ENCODE measurements around the gene LYPD1. TPM values are rescaled to one million over a fixed set of nuclear protein-coding genes. Genes with fewer than 3 reads are reported as not detected.

Gene LYPD1
- total and polyA plus RNA-seq, 9 of the 15 experiments (the other 6 are each of a cell fraction or from before 2014, with no cell fraction given) = not detected

DNA sequence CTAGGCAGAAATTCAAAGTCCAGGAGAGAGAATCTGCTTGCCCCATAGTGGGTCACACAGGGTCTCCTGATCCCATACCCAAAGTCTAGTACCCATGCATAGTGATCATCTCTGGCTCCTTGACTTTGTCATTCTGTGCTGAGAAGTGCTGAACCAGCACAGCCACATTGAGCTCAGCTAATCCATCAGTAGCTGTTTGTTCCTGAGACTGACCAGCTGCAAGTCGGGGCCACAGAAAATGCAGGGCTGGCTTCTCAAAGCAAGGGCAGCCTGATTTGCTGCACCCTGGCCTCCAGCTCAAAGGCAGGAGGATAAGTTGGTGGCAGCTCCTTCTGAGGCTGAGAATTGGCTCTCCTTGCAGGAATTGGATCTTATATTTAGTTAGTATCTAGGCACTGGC is 72.2 kb downstream of the LYPD1 start:
- Histone ChIP-seq H3K4me2 (ENCODE audit: insufficient read depth, low read length) (no peak overlapping the region), H3K79me2 (ENCODE audit: control insufficient read depth, insufficient read depth, low read length) (no peaks in the 10 kb centered on the region), H3K9me3 (replicated peaks; ENCODE audit: control insufficient read depth, insufficient read depth, low read depth, low read length) (no peaks in the 10 kb centered on the region), H3K36me3 (ENCODE audit: control insufficient read depth, insufficient read depth, low read length) (no peaks in the 10 kb centered on the region), H3K27me3 (ENCODE audit: control insufficient read depth in 2 of 2, insufficient read depth in 2 of 2, low read length in 2 of 2) (no peaks in the 10 kb centered on the region), H4K20me1 (replicated peaks; ENCODE audit: control insufficient read depth, insufficient read depth, low read length) (no peaks in the 10 kb centered on the region), H2AFZ (ENCODE audit: low read depth, low read length) (no peak overlapping the region), H3K9ac (ENCODE audit: insufficient read depth in 1 of 2, low read depth in 2 of 2, low read length in 2 of 2) (no peak overlapping the region), H3K4me3 (no peak overlapping the region), H3K9me1 (ENCODE audit: control insufficient read depth, insufficient read depth, low read length) (no peaks in the 10 kb centered on the region), H3K4me1 (replicated peaks in 1 of 2; ENCODE audit: control insufficient read depth in 2 of 2, insufficient read depth in 2 of 2, low read length in 2 of 2) (no peaks in the 10 kb centered on the region), H3K27ac (ENCODE audit: extremely low read depth, low read depth, low read length) (no peak overlapping the region)
- FAIRE-seq = no peak
- no TSS peak for BruUV-seq (replicated peaks)
- in situ Hi-C loops (cut with MboI) (no loop called here), intact Hi-C loops (cut with micrococcal nuclease) (no loop called here)
- POLR2A ChIA-PET = interaction anchor here (0.6 to 0.7 kb wide), 3 partner anchors 9 to 63 kb away, joined by 3 to 4 read pairs (median 3); no protein-coding TSS in a partner anchor
- CTCF ChIA-PET (ENCODE audit: low intra/inter-chr PET ratio) = no interaction called here
- WGBS (ENCODE audit: insufficient coverage, low coverage, missing lambda C conversion rate) = 0% methylated on average over 1 of the region's 1 CpG
- ATAC-seq = no peak
- no peak for DNase-seq (ENCODE audit: extremely low read depth in 1 of 4, low spot score in 3 of 4)
- no peak for TF ChIP-seq YY1 (IDR thresholded peaks at IDR 0.05; ENCODE audit: borderline replicate concordance in 1 of 3, control insufficient read depth in 1 of 3, extremely low read depth in 1 of 3, insufficient read depth in 3 of 3, insufficient read length in 1 of 3, insufficient replicate concordance in 2 of 3, low read depth in 1 of 3, low read length in 2 of 3)

- no peak overlapping the region for H3K4me3 ChIP-seq
- no peaks in the 10 kb centered on the region for H3K36me3 ChIP-seq (ENCODE audit: control insufficient read depth, insufficient read depth, low read length)
- FAIRE-seq (no peak), DNase-seq (ENCODE audit: extremely low read depth in 1 of 4, low spot score in 3 of 4) (no peak), ATAC-seq (no peak)
- H3K9me3 ChIP-seq (replicated peaks; ENCODE audit: control insufficient read depth, insufficient read depth, low read depth, low read length) = no peaks in the 10 kb centered on the region
- CTCF ChIA-PET (ENCODE audit: low intra/inter-chr PET ratio) = no interaction called here
- no peaks in the 10 kb centered on the region for H4K20me1 ChIP-seq (replicated peaks; ENCODE audit: control insufficient read depth, insufficient read depth, low read length)
- H3K27me3 ChIP-seq (ENCODE audit: control insufficient read depth in 2 of 2, insufficient read depth in 2 of 2, low read length in 2 of 2) = no peaks in the 10 kb centered on the region
- intact Hi-C loops (cut with micrococcal nuclease) = no loop called here
- H3K4me2 ChIP-seq (ENCODE audit: insufficient read depth, low read length) = no peak overlapping the region
- no TSS peak for BruUV-seq (replicated peaks)
- no peak overlapping the region for H3K9ac ChIP-seq (ENCODE audit: insufficient read depth in 1 of 2, low read depth in 2 of 2, low read length in 2 of 2)
- no peak overlapping the region for H3K27ac ChIP-seq (ENCODE audit: extremely low read depth, low read depth, low read length)
- in situ Hi-C loops (cut with MboI) = no loop called here
- H2AFZ ChIP-seq (ENCODE audit: low read depth, low read length) = no peak overlapping the region
- no peaks in the 10 kb centered on the region for H3K4me1 ChIP-seq (replicated peaks in 1 of 2; ENCODE audit: control insufficient read depth in 2 of 2, insufficient read depth in 2 of 2, low read length in 2 of 2)
- POLR2A ChIA-PET = interaction anchor here (0.6 kb wide), 1 partner anchor 64 kb away, joined by 3 read pairs; no protein-coding TSS in a partner anchor
- H3K9me1 ChIP-seq (ENCODE audit: control insufficient read depth, insufficient read depth, low read length) = no peaks in the 10 kb centered on the region
- H3K79me2 ChIP-seq (ENCODE audit: control insufficient read depth, insufficient read depth, low read length) = no peaks in the 10 kb centered on the region
- no peak for TF ChIP-seq MCM5 (IDR thresholded peaks at IDR 0.05; ENCODE audit: low read depth)
- no peak for TF ChIP-seq JUNB (CRISPR knock-in tag; conservative IDR thresholded peaks at IDR 0.05)
- TF ChIP-seq ZNF311 (CRISPR knock-in tag; IDR thresholded peaks at IDR 0.05) = no peak
- TF ChIP-seq ZBTB8A (IDR thresholded peaks at IDR 0.05; ENCODE audit: partially characterized antibody) = no peak
- no peak for TF ChIP-seq MBD2 (IDR thresholded peaks at IDR 0.05; ENCODE audit: borderline replicate concordance, low read depth)
- TF ChIP-seq, protein P1, sequence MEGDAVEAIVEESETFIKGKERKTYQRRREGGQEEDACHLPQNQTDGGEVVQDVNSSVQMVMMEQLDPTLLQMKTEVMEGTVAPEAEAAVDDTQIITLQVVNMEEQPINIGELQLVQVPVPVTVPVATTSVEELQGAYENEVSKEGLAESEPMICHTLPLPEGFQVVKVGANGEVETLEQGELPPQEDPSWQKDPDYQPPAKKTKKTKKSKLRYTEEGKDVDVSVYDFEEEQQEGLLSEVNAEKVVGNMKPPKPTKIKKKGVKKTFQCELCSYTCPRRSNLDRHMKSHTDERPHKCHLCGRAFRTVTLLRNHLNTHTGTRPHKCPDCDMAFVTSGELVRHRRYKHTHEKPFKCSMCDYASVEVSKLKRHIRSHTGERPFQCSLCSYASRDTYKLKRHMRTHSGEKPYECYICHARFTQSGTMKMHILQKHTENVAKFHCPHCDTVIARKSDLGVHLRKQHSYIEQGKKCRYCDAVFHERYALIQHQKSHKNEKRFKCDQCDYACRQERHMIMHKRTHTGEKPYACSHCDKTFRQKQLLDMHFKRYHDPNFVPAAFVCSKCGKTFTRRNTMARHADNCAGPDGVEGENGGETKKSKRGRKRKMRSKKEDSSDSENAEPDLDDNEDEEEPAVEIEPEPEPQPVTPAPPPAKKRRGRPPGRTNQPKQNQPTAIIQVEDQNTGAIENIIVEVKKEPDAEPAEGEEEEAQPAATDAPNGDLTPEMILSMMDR (IDR thresholded peaks at IDR 0.05 in 2 of 3, conservative IDR thresholded peaks at IDR 0.05 in 1 of 3; ENCODE audit: insufficient read depth in 2 of 3, low read depth in 1 of 3, low read length in 3 of 3) = no peak
- no peak for TF ChIP-seq USF1 (CRISPR knock-in tag; IDR thresholded peaks at IDR 0.05)
- TF ChIP-seq POLR2B (IDR thresholded peaks at IDR 0.05; ENCODE audit: low read depth, partially characterized antibody) = no peak
- no peak for TF ChIP-seq SOX6 (IDR thresholded peaks at IDR 0.05)
- no peak for TF ChIP-seq SPI1 (IDR thresholded peaks at IDR 0.05; ENCODE audit: borderline replicate concordance, low read depth, low read length)
- no peak for TF ChIP-seq ARHGAP35 (IDR thresholded peaks at IDR 0.05; ENCODE audit: partially characterized antibody)
- TF ChIP-seq SIX5 (IDR thresholded peaks at IDR 0.05; ENCODE audit: borderline replicate concordance in 1 of 2, insufficient read depth in 1 of 2, low read depth in 1 of 2, low read length in 2 of 2) = no peak
- no peak for TF ChIP-seq TEAD1 (CRISPR knock-in tag; IDR thresholded peaks at IDR 0.05)
Measured at GRCh38 chr2:132597166-132597565, 72.8 kb downstream of the LYPD1 start.
